Tibial nerve (tissue), 4 donors: ENCODE data around the gene DENND2D. TPM values are rescaled to one million over a fixed set of nuclear protein-coding genes. Genes with fewer than 3 reads are reported as not detected.

ENCODE experiments used
- DNase-seq, 2 donors: peaks; one replicate each; pipeline ENCODE4 v3.0.0-alpha.2; 2019; ENCODE audit warnings: low spot score in 2 of 2
- H3K27ac ChIP-seq, 4 donors: fragments of 200-600 bp; sonication (generic) in 3 of 4; one replicate each; pipeline ENCODE4 v1.5.1; 2017 to 2019; ENCODE audit warnings: mild to moderate bottlenecking in 1 of 4
- H3K27me3 ChIP-seq, 2 donors: fragments of 200-600 bp; sonication (generic) in 1 of 2; one replicate each; pipeline versions ENCODE4 v1.5.1 to v1.6.0; 2017 to 2019
- H3K36me3 ChIP-seq, 3 donors: fragments of 200-600 bp; sonication (generic); one replicate each; pipeline ENCODE4 v1.5.1; 2018 to 2019
- H3K4me1 ChIP-seq, 4 donors: fragments of 200-600 bp; sonication (generic) in 3 of 4; one replicate each; pipeline ENCODE4 v1.5.1; 2017 to 2019
- H3K4me3 ChIP-seq, 4 donors: fragments of 200-600 bp; sonication (generic) in 3 of 4; one replicate each; pipeline ENCODE4 v1.5.1; 2017 to 2019; ENCODE audit warnings: mild to moderate bottlenecking in 1 of 4, moderate library complexity in 1 of 4
- H3K9me3 ChIP-seq, 4 donors: fragments of 200-600 bp; sonication (generic) in 3 of 4; one replicate each; pipeline ENCODE4 v1.5.1; 2017 to 2019
- CTCF ChIP-seq, 5 experiments: fragments of 200-600 bp in 3 of 5; fragments of 450-650 bp in 2 of 5; sonication (generic) in 3 of 5; IDR thresholded peaks; one replicate each; pipeline ENCODE4 v1.5.1; 2016 to 2019; ENCODE audit warnings: antibody characterized with exemption in 5 of 5, mild to moderate bottlenecking in 3 of 5, moderate library complexity in 2 of 5
- EP300 ChIP-seq, 2 donors: sonication (generic); formaldehyde crosslinking; IDR thresholded peaks; one replicate each; pipeline ENCODE4 v1.6.1; 2017; ENCODE audit warnings: antibody characterized with exemption in 2 of 2, mild to moderate bottlenecking in 1 of 2
- POLR2A ChIP-seq, 2 donors: fragments of 450-650 bp; IDR thresholded peaks; one replicate each; pipeline ENCODE4 v1.6.1; 2017; ENCODE audit warnings: antibody characterized with exemption in 2 of 2, mild to moderate bottlenecking in 2 of 2, moderate library complexity in 2 of 2
- WGBS, 2 donors: methylation state at CpG; one replicate each; pipeline ENCODE4 v1.1.5; 2018; 5-methylcytosine and 5-hydroxymethylcytosine counted together
- total RNA-seq, 4 donors: library from RNA; depleted of rRNA; stranded (reverse); fragments of >200 nt; gene quantifications; one replicate each; pipeline ENCODE4 v1.1.0, GENCODE V29; 2016

Gene DENND2D
- total RNA-seq, 4 donors from 2014 or later = 4.8 to 21.6 (median 8.2) TPM

GRCh38 chr1:111213412-111213811 is 13.0 kb upstream of the DENND2D start:
- DNase-seq = no peak
- Histone ChIP-seq H3K9me3 (no peaks in the 10 kb centered on the region), H3K27ac (no peak overlapping the region), H3K4me1 (peaks cover 0 to 21% (median 0%) of the 10 kb centered on the region in 4 donors), H3K4me3 (no peak overlapping the region), H3K27me3 (no peaks in the 10 kb centered on the region), H3K36me3 (no peaks in the 10 kb centered on the region)
- WGBS, 2 donors = 70 to 75% methylated on average over 6 of the region's 6 CpGs
- TF ChIP-seq EP300 (IDR thresholded peaks at IDR 0.05) (no peak), CTCF (IDR thresholded peaks at IDR 0.05) (no peak), POLR2A (IDR thresholded peaks at IDR 0.05) (no peak)

GRCh38 chr1:111212634-111213335 is 12.3 kb upstream of the DENND2D start:
- Histone ChIP-seq H3K4me1 (peaks cover 0 to 19% (median 0%) of the 10 kb centered on the region in 4 donors), H3K9me3 (no peaks in the 10 kb centered on the region), H3K36me3 (no peaks in the 10 kb centered on the region), H3K4me3 (no peak overlapping the region), H3K27me3 (no peaks in the 10 kb centered on the region), H3K27ac (no peak overlapping the region)
- DNase-seq = no peak
- TF ChIP-seq POLR2A (IDR thresholded peaks at IDR 0.05) (no peak), EP300 (IDR thresholded peaks at IDR 0.05) (no peak), CTCF (IDR thresholded peaks at IDR 0.05) (no peak)
- WGBS, 2 donors = 73 to 79% methylated on average over 5 of the region's 5 CpGs

GRCh38 chr1:111211921-111212320 is 11.5 kb upstream of the DENND2D start:
- TF ChIP-seq CTCF (IDR thresholded peaks at IDR 0.05) (no peak), POLR2A (IDR thresholded peaks at IDR 0.05) (no peak), EP300 (IDR thresholded peaks at IDR 0.05) (no peak)
- H3K36me3 ChIP-seq = no peaks in the 10 kb centered on the region
- no peaks in the 10 kb centered on the region for H3K9me3 ChIP-seq
- DNase-seq = no peak
- H3K4me3 ChIP-seq = no peak overlapping the region
- WGBS, 2 donors = 93 to 94% methylated on average over 1 of the region's 1 CpG
- no peak overlapping the region for H3K27ac ChIP-seq
- H3K27me3 ChIP-seq = no peaks in the 10 kb centered on the region
- peaks cover 0 to 10% (median 0%) of the 10 kb centered on the region in 4 donors for H3K4me1 ChIP-seq

GRCh38 chr1:111209622-111210021 is 9.2 kb upstream of the DENND2D start:
- no peaks in the 10 kb centered on the region for H3K9me3 ChIP-seq
- peaks cover 0 to 11% (median 6%) of the 10 kb centered on the region in 4 donors for H3K4me1 ChIP-seq
- peaks cover 0 to 4% of the 10 kb centered on the region in 2 donors for H3K27me3 ChIP-seq
- DNase-seq = no peak
- H3K4me3 ChIP-seq = no peak overlapping the region
- H3K27ac ChIP-seq = no peak overlapping the region
- TF ChIP-seq POLR2A (IDR thresholded peaks at IDR 0.05) (no peak), EP300 (IDR thresholded peaks at IDR 0.05) (no peak), CTCF (IDR thresholded peaks at IDR 0.05) (no peak)
- 92 to 93% methylated on average over 4 of the region's 4 CpGs for WGBS, 2 donors
- no peaks in the 10 kb centered on the region for H3K36me3 ChIP-seq

- Histone ChIP-seq H3K27ac (no peak overlapping the region), H3K36me3 (no peaks in the 10 kb centered on the region), H3K4me3 (no peak overlapping the region), H3K9me3 (no peaks in the 10 kb centered on the region), H3K4me1 (peaks cover 0 to 13% (median 11%) of the 10 kb centered on the region in 4 donors), H3K27me3 (peaks cover 0 to 10% of the 10 kb centered on the region in 2 donors)
- DNase-seq = no peak
- 69 to 81% methylated on average over 1 of the region's 1 CpG for WGBS, 2 donors
- TF ChIP-seq CTCF (IDR thresholded peaks at IDR 0.05) (no peak), POLR2A (IDR thresholded peaks at IDR 0.05) (no peak), EP300 (IDR thresholded peaks at IDR 0.05) (no peak)
Measured at GRCh38 chr1:111208921-111209320, 8.5 kb upstream of the DENND2D start.
